Measurements from ENCODE around the gene RWDD4.

GRCh38 chr4:183626168-183626567, 32.8 kb downstream of the RWDD4 start:
- TF ChIP-seq CTCF (IDR thresholded peaks at IDR 0.05; ENCODE audit: insufficient read depth, low read depth, low read length) (no peak), EZH2 (IDR thresholded peaks at IDR 0.05; ENCODE audit: insufficient read depth, low read length) (no peak)
